Heart left ventricle (tissue), 16 donors: ENCODE data around the gene CD302. TPM values are rescaled to one million over a fixed set of nuclear protein-coding genes. Genes with fewer than 3 reads are reported as not detected.

Source experiments
- ATAC-seq, 4 donors: fragments of 200-7000 bp; cut with Tn5 transposase; one replicate each; pipeline ENCODE4 v1.9.1; 2020 to 2022; ENCODE audit warnings: moderate library complexity in 4 of 4, mild to moderate bottlenecking in 3 of 4, moderate number of reproducible peaks in 1 of 4
- DNase-seq, 5 donors: peaks; one replicate each; pipeline ENCODE4 v3.0.0-alpha.2; 2020
- H3K27ac ChIP-seq, 12 donors: fragments of 200-600 bp; sonication (generic) in 4 of 12; one replicate each; pipeline versions ENCODE4 v1.5.0 to v1.8.0; 2016 to 2022; ENCODE audit warnings: mild to moderate bottlenecking in 2 of 12
- H3K27me3 ChIP-seq, 9 donors: fragments of 200-600 bp; sonication (generic) in 2 of 9; one replicate each; pipeline versions ENCODE4 v1.5.1 to v1.8.0; 2016 to 2022; ENCODE audit warnings: mild to moderate bottlenecking in 3 of 9
- H3K36me3 ChIP-seq, 9 donors: fragments of 200-600 bp; sonication (generic) in 2 of 9; one replicate each; pipeline versions ENCODE4 v1.5.0 to v1.8.0; 2018 to 2022; ENCODE audit warnings: mild to moderate bottlenecking in 2 of 9
- H3K4me1 ChIP-seq, 12 donors: fragments of 200-600 bp; sonication (generic) in 4 of 12; one replicate each; pipeline versions ENCODE4 v1.5.0 to v1.8.0; 2016 to 2022; ENCODE audit warnings: mild to moderate bottlenecking in 3 of 12
- H3K4me3 ChIP-seq, 12 donors: fragments of 200-600 bp; sonication (generic) in 4 of 12; one replicate each; pipeline versions ENCODE4 v1.5.0 to v1.8.0; 2017 to 2022; ENCODE audit warnings: mild to moderate bottlenecking in 9 of 12, moderate library complexity in 4 of 12
- H3K9me3 ChIP-seq, 12 donors: fragments of 200-600 bp; sonication (generic) in 4 of 12; one replicate each; pipeline versions ENCODE4 v1.5.0 to v1.8.0; 2016 to 2022; ENCODE audit warnings: mild to moderate bottlenecking in 1 of 12
- CTCF ChIP-seq, 12 donors: fragments of 200-600 bp; sonication (generic) in 4 of 12; IDR thresholded peaks; one replicate each; pipeline versions ENCODE4 v1.5.0 to v1.8.0; 2018 to 2022; ENCODE audit warnings: antibody characterized with exemption in 12 of 12, mild to moderate bottlenecking in 5 of 12
- POLR2A ChIP-seq, 2 donors: fragments of 450-650 bp; IDR thresholded peaks; one replicate each; pipeline ENCODE4 v1.6.1; 2017; ENCODE audit warnings: antibody characterized with exemption in 2 of 2, mild to moderate bottlenecking in 2 of 2, moderate library complexity in 2 of 2
- WGBS, 4 donors: extraction: QIAGEN DNeasy Blood & Tissue Kit in 2 of 4; methylation state at CpG; one replicate each; pipeline versions ENCODE4 v1.1.5 to v1.1.7; 2013 to 2018; 5-methylcytosine and 5-hydroxymethylcytosine counted together
- intact Hi-C, 10 donors: fragments of 100-400 bp; cut with DNase I; formaldehyde crosslinking; loops; one replicate each; pipeline versions ENCODE4 v1.11.1 to v1.14.2; 2022
- polyA plus RNA-seq, 2 donors: library from polyadenylated mRNA; stranded (reverse); fragments of 200-250 nt; gene quantifications; one replicate each; pipeline ENCODE4 v1.2.3, GENCODE V29; 2013
- total RNA-seq, 9 donors: library from RNA; depleted of rRNA in 2 of 9; stranded (reverse); fragments of >200 nt in 2 of 9; fragmentation: NEBNext Ultra II Directional in 3 of 9; extraction: Animal tissue kit (Norgen Biotek cat#: 25700) in 3 of 9; gene quantifications; one replicate each; pipeline versions ENCODE4 v1.1.0 to v1.2.4, GENCODE V29; 2016 to 2023
- donor health status: ischemic (EF 13 %, LVEDD 7.1; RV severe dilation, severe dysfunction).
- donor health status: healthy with polysubstance abuse.
- donor health status: DM: no; HTN: yes; CAD: no.
- donor health status: DM: no; HTN: no; CAD: no.
- donor health status: ischemic (EF 25% LVEDD 6.9; RV normal size, moderate dysfunction).
- donor health status: ischemic (EF 25% LVEDD 5.7; RV mildly dilated, moderate dysfunction).
- donor health status: healthy.
- donor health status: DM: yes; HTN: yes; CAD: no.
- donor health status: ischemic (EF 35%, LVEDD 5.7; RV mildly dilated, moderate dysfunction).
- donor health status: nonischemic (EF 11% LVEDD 7.7; RV severe dilation, severe dysfunction).
- donor health status: DM: yes; HTN: yes; CAD: no.
- donor health status: PGD.
- donor health status: ischemic (EF 29% LVEDD 5.4; RV normal size, mild dysfunction).
- donor health status: nonischemic (EF 23%, LVEDD 6.1; RV moderate dilation, normal function).

The CD302 gene
- total and polyA plus RNA-seq, 11 donors: 5.2 to 24.9 (median 10.5) TPM

GRCh38 chr2:159783556-159783955 is 14.5 kb downstream of the CD302 start:
- 53 to 80% (median 61%) methylated on average over 1 of the region's 1 CpG for WGBS, 4 donors

GRCh38 chr2:159776321-159776720 is 21.7 kb downstream of the CD302 start:
- 90 to 95% (median 93%) methylated on average over 3 of the region's 3 CpGs for WGBS, 4 donors

More at GRCh38 chr2:159783556-159783955, 14.5 kb downstream of the CD302 start:
- TF ChIP-seq POLR2A (IDR thresholded peaks at IDR 0.05) (no peak), CTCF (IDR thresholded peaks at IDR 0.05) (no peak)
- Histone ChIP-seq H3K27ac (no peak overlapping the region), H3K27me3 (no peaks in the 10 kb centered on the region), H3K36me3 (peaks cover 0 to 17% (median 14%) of the 10 kb centered on the region in 9 donors), H3K4me1 (peaks cover 0 to 27% (median 0%) of the 10 kb centered on the region in 12 donors), H3K9me3 (no peaks in the 10 kb centered on the region), H3K4me3 (no peak overlapping the region)
- ATAC-seq (no peak), DNase-seq (no peak)
- intact Hi-C loops: loop anchor here in 1 of 10 donors (5.0 kb wide), 1 partner anchor 46 kb away; no protein-coding TSS in a partner anchor

GRCh38 chr2:159775021-159775420 is 23.0 kb downstream of the CD302 start:
- H3K4me3 ChIP-seq: no peak overlapping the region
- H3K9me3 ChIP-seq: no peaks in the 10 kb centered on the region
- no peak overlapping the region for H3K27ac ChIP-seq
- peaks cover 0 to 46% (median 34%) of the 10 kb centered on the region in 9 donors for H3K36me3 ChIP-seq
- intact Hi-C loops: no loop called here
- TF ChIP-seq POLR2A (IDR thresholded peaks at IDR 0.05) (no peak), CTCF (IDR thresholded peaks at IDR 0.05) (no peak)
- H3K27me3 ChIP-seq: no peaks in the 10 kb centered on the region
- peaks cover 0 to 13% (median 0%) of the 10 kb centered on the region in 12 donors for H3K4me1 ChIP-seq
- DNase-seq (no peak), ATAC-seq (peak in 1 of 4 donors; percentile 38)
- 51 to 73% (median 64%) methylated on average over 1 of the region's 1 CpG for WGBS, 4 donors

More at GRCh38 chr2:159776321-159776720, 21.7 kb downstream of the CD302 start:
- peaks cover 0 to 13% (median 0%) of the 10 kb centered on the region in 12 donors for H3K4me1 ChIP-seq
- ATAC-seq (no peak), DNase-seq (no peak)
- H3K9me3 ChIP-seq: no peaks in the 10 kb centered on the region
- H3K27me3 ChIP-seq: no peaks in the 10 kb centered on the region
- intact Hi-C loops: no loop called here
- peaks cover 0 to 43% (median 31%) of the 10 kb centered on the region in 9 donors for H3K36me3 ChIP-seq
- no peak overlapping the region for H3K4me3 ChIP-seq
- no peak overlapping the region for H3K27ac ChIP-seq
- no peak for TF ChIP-seq CTCF (IDR thresholded peaks at IDR 0.05)
- no peak for TF ChIP-seq POLR2A (IDR thresholded peaks at IDR 0.05)

GRCh38 chr2:159774370-159774990 is 23.5 kb downstream of the CD302 start:
- no peaks in the 10 kb centered on the region for H3K9me3 ChIP-seq
- WGBS, 4 donors: 61 to 96% (median 69%) methylated on average over 3 of the region's 3 CpGs
- TF ChIP-seq CTCF (IDR thresholded peaks at IDR 0.05): no peak
- no peak for TF ChIP-seq POLR2A (IDR thresholded peaks at IDR 0.05)
- DNase-seq (no peak), ATAC-seq (peak in 3 of 4 donors; percentile 9 to 50 (median 18))
- no peak overlapping the region for H3K4me3 ChIP-seq
- no peak overlapping the region for H3K27ac ChIP-seq
- no peaks in the 10 kb centered on the region for H3K27me3 ChIP-seq
- peaks cover 0 to 44% (median 34%) of the 10 kb centered on the region in 9 donors for H3K36me3 ChIP-seq
- intact Hi-C loops: no loop called here
- peaks cover 0 to 13% (median 0%) of the 10 kb centered on the region in 12 donors for H3K4me1 ChIP-seq
